Breast epithelium (tissue), 4 donors: Measurements from ENCODE around the gene HGF. TPM values are rescaled to one million over a fixed set of nuclear protein-coding genes. Genes with fewer than 3 reads are reported as not detected.

Experiments used
- DNase-seq, 2 donors: peaks; one replicate each; pipeline ENCODE4 v3.0.0-alpha.2; 2019; ENCODE audit warnings: low spot score in 2 of 2
- H3K27ac ChIP-seq, 2 donors: fragments of 200-600 bp; sonication (generic) in 1 of 2; one replicate each; pipeline ENCODE4 v1.5.1; 2016 to 2019; ENCODE audit warnings: mild to moderate bottlenecking in 1 of 2
- H3K27me3 ChIP-seq, 2 donors: fragments of 200-600 bp; sonication (generic) in 1 of 2; one replicate each; pipeline versions ENCODE4 v1.5.1 to v1.6.0; 2017 to 2019; ENCODE audit warnings: control low read depth in 1 of 2, mild to moderate bottlenecking in 1 of 2
- H3K36me3 ChIP-seq: fragments of 200-600 bp; one replicate; pipeline ENCODE4 v1.5.1; 2019
- H3K4me1 ChIP-seq, 2 donors: fragments of 200-600 bp; sonication (generic); one replicate each; pipeline ENCODE4 v1.5.1; 2016 to 2019; ENCODE audit warnings: control low read depth in 1 of 2
- H3K4me3 ChIP-seq, 3 donors: fragments of 200-600 bp; sonication (generic); 1 replicate in 2 of 3; 2 replicates in 1 of 3; pipeline ENCODE4 v1.5.1; 2016 to 2019; ENCODE audit warnings: mild to moderate bottlenecking in 3 of 3, moderate library complexity in 2 of 3
- H3K9me3 ChIP-seq, 2 donors: fragments of 200-600 bp; sonication (generic) in 1 of 2; one replicate each; pipeline ENCODE4 v1.5.1; 2016 to 2019; ENCODE audit warnings: control low read depth in 1 of 2
- CTCF ChIP-seq, 3 donors: fragments of 450-650 bp; IDR thresholded peaks; one replicate each; pipeline ENCODE4 v1.5.1; 2016 to 2017; ENCODE audit warnings: antibody characterized with exemption in 3 of 3, mild to moderate bottlenecking in 3 of 3, moderate library complexity in 3 of 3
- POLR2A ChIP-seq: fragments of 450-650 bp; IDR thresholded peaks from one replicate; pipeline ENCODE4 v1.6.1; 2016; ENCODE audit warnings: antibody characterized with exemption, mild to moderate bottlenecking, moderate library complexity
- POLR2AphosphoS5 ChIP-seq, 3 donors: sonication (generic); formaldehyde crosslinking; IDR thresholded peaks; one replicate each; pipeline ENCODE4 v1.6.1; 2017; ENCODE audit warnings: antibody characterized with exemption in 3 of 3
- intact Hi-C: fragments of 100-400 bp; cut with DNase I; formaldehyde crosslinking; loops from one replicate; pipeline ENCODE4 v1.15.1; 2023; ENCODE audit warnings: low total_unique reads
- total RNA-seq, 3 donors: library from RNA; depleted of rRNA; stranded (reverse); fragments of >200 nt; gene quantifications; one replicate each; pipeline ENCODE4 v1.1.0, GENCODE V29; 2016

Gene HGF
- total RNA-seq, 3 donors from 2014 or later = 8.5 to 15.7 (median 8.6) TPM

- H3K27ac ChIP-seq = peak overlapping the region in 1 of 2 donors; percentile 4
- no peak for TF ChIP-seq CTCF (IDR thresholded peaks at IDR 0.05)
- no peak for TF ChIP-seq POLR2A
- TF ChIP-seq POLR2AphosphoS5 (IDR thresholded peaks at IDR 0.05) = peak in 1 of 3 donors; percentile 46
- H3K4me1 ChIP-seq = peaks cover 0 to 8% of the 10 kb centered on the region in 2 donors
- H3K9me3 ChIP-seq = no peaks in the 10 kb centered on the region
- no peak overlapping the region for H3K4me3 ChIP-seq
- no peaks in the 10 kb centered on the region for H3K36me3 ChIP-seq
- H3K27me3 ChIP-seq = no peaks in the 10 kb centered on the region
- intact Hi-C loops = no loop called here
- DNase-seq = peak; percentile 83 to 88
Measured at GRCh38 chr7:81684514-81685269, 85.2 kb downstream of the HGF start.

DNA sequence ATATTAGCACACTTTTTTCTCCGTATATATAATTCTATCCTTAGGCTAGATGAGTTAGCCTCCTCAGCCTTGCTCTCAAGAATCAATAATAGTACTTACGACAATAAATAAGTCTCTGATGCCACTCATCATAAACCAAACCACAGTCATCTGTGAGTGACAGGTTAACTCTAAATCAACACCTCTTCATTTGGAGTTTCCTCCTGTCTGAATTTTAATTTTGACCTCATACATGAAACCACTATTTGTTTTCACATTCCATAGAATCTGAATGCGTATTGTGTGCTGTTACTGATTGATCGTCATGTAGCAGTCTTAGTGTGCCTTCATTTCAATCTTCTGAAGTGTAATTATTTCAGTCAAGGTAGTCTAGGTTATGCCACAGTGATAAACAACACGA is 85.8 kb downstream of the HGF start:
- Histone ChIP-seq H3K4me3 (no peak overlapping the region), H3K4me1 (peaks cover 0 to 8% of the 10 kb centered on the region in 2 donors), H3K27me3 (no peaks in the 10 kb centered on the region), H3K9me3 (no peaks in the 10 kb centered on the region), H3K36me3 (no peaks in the 10 kb centered on the region), H3K27ac (no peak overlapping the region)
- DNase-seq = no peak
- no peak for TF ChIP-seq CTCF (IDR thresholded peaks at IDR 0.05)
- no peak for TF ChIP-seq POLR2AphosphoS5 (IDR thresholded peaks at IDR 0.05)
- TF ChIP-seq POLR2A = no peak
- intact Hi-C loops = no loop called here

DNA sequence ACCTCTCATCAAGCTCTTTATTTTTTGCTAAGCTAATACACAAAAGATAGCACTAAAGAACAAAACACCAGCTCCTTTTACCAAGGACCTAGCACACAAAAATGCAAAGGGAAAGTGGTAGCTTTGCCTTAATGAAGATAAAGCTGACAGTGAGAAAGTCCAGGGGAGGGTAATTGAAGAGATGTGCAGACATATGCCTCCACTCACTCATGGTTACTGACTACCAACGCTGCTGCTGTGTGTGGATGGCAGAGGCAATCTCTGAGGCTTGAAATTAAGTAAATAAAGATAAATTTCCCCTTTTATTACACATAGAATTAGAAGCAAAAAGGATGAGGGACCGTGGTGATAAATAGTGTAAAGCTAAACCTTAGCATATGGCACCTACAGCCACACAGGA is 87.0 kb downstream of the HGF start:
- Histone ChIP-seq H3K9me3 (no peaks in the 10 kb centered on the region), H3K4me1 (peaks cover 0 to 8% of the 10 kb centered on the region in 2 donors), H3K4me3 (no peak overlapping the region), H3K36me3 (no peaks in the 10 kb centered on the region), H3K27me3 (no peaks in the 10 kb centered on the region), H3K27ac (no peak overlapping the region)
- intact Hi-C loops = no loop called here
- DNase-seq = no peak
- TF ChIP-seq POLR2A = no peak
- no peak for TF ChIP-seq CTCF (IDR thresholded peaks at IDR 0.05)
- no peak for TF ChIP-seq POLR2AphosphoS5 (IDR thresholded peaks at IDR 0.05)

GRCh38 chr7:81680120-81680519 is 89.7 kb downstream of the HGF start:
- H3K9me3 ChIP-seq = no peaks in the 10 kb centered on the region
- H3K27me3 ChIP-seq = no peaks in the 10 kb centered on the region
- no peak overlapping the region for H3K27ac ChIP-seq
- H3K4me3 ChIP-seq = no peak overlapping the region
- no peak for TF ChIP-seq POLR2AphosphoS5 (IDR thresholded peaks at IDR 0.05)
- TF ChIP-seq CTCF (IDR thresholded peaks at IDR 0.05) = no peak
- no peak for TF ChIP-seq POLR2A
- intact Hi-C loops = no loop called here
- no peaks in the 10 kb centered on the region for H3K36me3 ChIP-seq
- H3K4me1 ChIP-seq = peaks cover 0 to 2% of the 10 kb centered on the region in 2 donors
- DNase-seq = no peak

GRCh38 chr7:81676813-81677212 is 93.0 kb downstream of the HGF start:
- no peak for DNase-seq
- intact Hi-C loops = no loop called here
- Histone ChIP-seq H3K27me3 (no peaks in the 10 kb centered on the region), H3K36me3 (no peaks in the 10 kb centered on the region), H3K27ac (peak overlapping the region in 1 of 2 donors; percentile 35), H3K4me3 (no peak overlapping the region), H3K4me1 (no peaks in the 10 kb centered on the region), H3K9me3 (no peaks in the 10 kb centered on the region)
- TF ChIP-seq POLR2AphosphoS5 (IDR thresholded peaks at IDR 0.05) = no peak
- no peak for TF ChIP-seq CTCF (IDR thresholded peaks at IDR 0.05)
- TF ChIP-seq POLR2A = no peak
